ENCODE measurements around the gene SAP30. TPM values are rescaled to one million over a fixed set of nuclear protein-coding genes. Genes with fewer than 3 reads are reported as not detected.

Gene SAP30
- total and polyA plus RNA-seq, 10 of the 15 experiments (the other 5 are each of a cell fraction or from before 2014, with no cell fraction given) = 5.0 to 56.9 (median 23.6) TPM

GRCh38 chr4:173420324-173420752, 49.6 kb downstream of the SAP30 start:
- ChIA-PET CTCF (interaction anchor here (0.5 to 4.4 kb wide), 59 partner anchors 8 to 1610 kb away, joined by 3 to 57 read pairs (median 4); no protein-coding TSS in a partner anchor), POLR2A (no interaction called here), RAD21 (ENCODE audit: unreplicated experiment) (interaction anchor here (0.6 to 2.7 kb wide), 23 partner anchors 9 to 698 kb away, joined by 3 to 15 read pairs (median 4); no protein-coding TSS in a partner anchor), SMC1A (ENCODE audit: uncharacterized antibody, unreplicated experiment) (interaction anchor here (0.6 to 2.9 kb wide), 16 partner anchors 9 to 570 kb away, joined by 3 to 24 read pairs (median 4); no protein-coding TSS in a partner anchor)
- in situ Hi-C loops (cut with MboI) (loop anchor here (10.0 kb wide), 1 partner anchor 74 kb away; no protein-coding TSS in a partner anchor), intact Hi-C loops (cut with micrococcal nuclease; ENCODE audit: unreplicated experiment) (loop anchor here (1.0 to 5.0 kb wide), 2 partner anchors 74 to 897 kb away; no protein-coding TSS in a partner anchor)
- no peaks in the 10 kb centered on the region for H3K79me2 ChIP-seq (ENCODE audit: control insufficient read depth, insufficient read depth, low read length)
- H3K4me1 ChIP-seq (ENCODE audit: control insufficient read depth, insufficient read depth, low read length) = no peaks in the 10 kb centered on the region
- WGBS (ENCODE audit: insufficient coverage, insufficient replicate concordance, low lambda C conversion rate, missing lambda C conversion rate) = 91% methylated on average over 4 of the region's 4 CpGs
- no peak for TF ChIP-seq POU2F2 (IDR thresholded peaks at IDR 0.05; ENCODE audit: borderline replicate concordance, low read depth, low read length)
- peak; percentile 57 for TF ChIP-seq RAD21 (IDR thresholded peaks at IDR 0.05; ENCODE audit: insufficient read depth, low read depth, low read length)
- TF ChIP-seq CTCF (IDR thresholded peaks at IDR 0.05 in 2 of 3, conservative IDR thresholded peaks at IDR 0.05 in 1 of 3; ENCODE audit: control insufficient read depth in 2 of 3, extremely low read depth in 1 of 3, insufficient read depth in 1 of 3, low read depth in 3 of 3, low read length in 3 of 3) = peak; percentile 21 to 48 (median 39); a peak in 2 of 6 replicates
- DNase-seq (ENCODE audit: low read depth, low spot score) = no peak
- no peaks in the 10 kb centered on the region for H3K9me3 ChIP-seq (replicated peaks; ENCODE audit: control insufficient read depth, insufficient read depth, low read length)
- H2AFZ ChIP-seq (ENCODE audit: control insufficient read depth, low read depth, low read length) = no peak overlapping the region
- H3K36me3 ChIP-seq (ENCODE audit: control insufficient read depth in 2 of 2, insufficient read depth in 2 of 2, low read length in 1 of 2) = no peaks in the 10 kb centered on the region
- peak; percentile 89 for FAIRE-seq
- H3K27ac ChIP-seq (ENCODE audit: control insufficient read depth, insufficient read depth) = no peak overlapping the region
- no TSS peak for BruUV-seq (replicated peaks)
- no peak overlapping the region for H3K4me3 ChIP-seq
- H3K4me2 ChIP-seq (ENCODE audit: control insufficient read depth, insufficient read depth) = no peak overlapping the region
- no peaks in the 10 kb centered on the region for H4K20me1 ChIP-seq (ENCODE audit: control insufficient read depth, insufficient read depth)
- peak; percentile 71 for ATAC-seq
- no peak overlapping the region for H3K9ac ChIP-seq (ENCODE audit: control insufficient read depth, insufficient read depth, low read length)
- H3K27me3 ChIP-seq (replicated peaks in 1 of 2; ENCODE audit: control insufficient read depth in 2 of 2, insufficient read depth in 2 of 2, low read length in 1 of 2) = no peaks in the 10 kb centered on the region
